GM11168 (cell line): ENCODE measurements around the gene PAXIP1.

Experiments
- in situ Hi-C: fragments of 300-500 bp; cut with MboI; formaldehyde crosslinking; loops from one replicate; pipeline ENCODE4 v1.12.0; 2022; ENCODE audit warnings: low sequenced_read_pairs; ENCODE audit not compliant: unreplicated experiment

Gene PAXIP1

GRCh38 chr7:154947604-154948003 is 55.3 kb downstream of the PAXIP1 start:
- in situ Hi-C loops, result loop anchor here (25.0 kb wide), 1 partner anchor 815 kb away; no protein-coding TSS in a partner anchor

GRCh38 chr7:154946166-154946565 is 56.8 kb downstream of the PAXIP1 start:
- in situ Hi-C loops, result loop anchor here (25.0 kb wide), 1 partner anchor 816 kb away; no protein-coding TSS in a partner anchor

GRCh38 chr7:154943906-154944305 is 59.0 kb downstream of the PAXIP1 start:
- in situ Hi-C loops, result loop anchor here (25.0 kb wide), 1 partner anchor 818 kb away; no protein-coding TSS in a partner anchor

GRCh38 chr7:154942691-154943090 is 60.2 kb downstream of the PAXIP1 start:
- in situ Hi-C loops, result loop anchor here (25.0 kb wide), 1 partner anchor 820 kb away; no protein-coding TSS in a partner anchor

GRCh38 chr7:154937837-154938236 is 65.1 kb downstream of the PAXIP1 start:
- in situ Hi-C loops, result loop anchor here (25.0 kb wide), 1 partner anchor 824 kb away; no protein-coding TSS in a partner anchor

GRCh38 chr7:154934353-154934952 is 68.5 kb downstream of the PAXIP1 start:
- in situ Hi-C loops, result loop anchor here (25.0 kb wide), 1 partner anchor 828 kb away; no protein-coding TSS in a partner anchor

GRCh38 chr7:154931906-154932305 is 71.0 kb downstream of the PAXIP1 start:
- in situ Hi-C loops, result loop anchor here (25.0 kb wide), 1 partner anchor 830 kb away; no protein-coding TSS in a partner anchor

- in situ Hi-C loops, result loop anchor here (25.0 kb wide), 1 partner anchor 833 kb away; no protein-coding TSS in a partner anchor
Measured at GRCh38 chr7:154929006-154929726, 73.8 kb downstream of the PAXIP1 start.

GRCh38 chr7:154928136-154929005 is 74.6 kb downstream of the PAXIP1 start:
- in situ Hi-C loops, result loop anchor here (25.0 kb wide), 1 partner anchor 834 kb away; no protein-coding TSS in a partner anchor

- in situ Hi-C loops, result loop anchor here (25.0 kb wide), 1 partner anchor 835 kb away; no protein-coding TSS in a partner anchor
Measured at GRCh38 chr7:154927624-154928125, 75.2 kb downstream of the PAXIP1 start.

- in situ Hi-C loops, result loop anchor here (5.0 to 25.0 kb wide), 2 partner anchors 35 to 415 kb away; no protein-coding TSS in a partner anchor
Measured at GRCh38 chr7:154922472-154922871, 80.5 kb downstream of the PAXIP1 start.

- in situ Hi-C loops, result loop anchor here (5.0 to 25.0 kb wide), 2 partner anchors 38 to 418 kb away; no protein-coding TSS in a partner anchor
Measured at GRCh38 chr7:154919344-154920225, 83.3 kb downstream of the PAXIP1 start.

- in situ Hi-C loops, result loop anchor here (25.0 kb wide), 1 partner anchor 419 kb away; no protein-coding TSS in a partner anchor
Measured at GRCh38 chr7:154918741-154919140, 84.2 kb downstream of the PAXIP1 start.

- in situ Hi-C loops, result loop anchor here (25.0 kb wide), 1 partner anchor 419 kb away; no protein-coding TSS in a partner anchor
Measured at GRCh38 chr7:154918266-154918665, 84.7 kb downstream of the PAXIP1 start.

GRCh38 chr7:154917808-154918160 is 85.1 kb downstream of the PAXIP1 start:
- in situ Hi-C loops, result loop anchor here (25.0 kb wide), 1 partner anchor 420 kb away; no protein-coding TSS in a partner anchor

- in situ Hi-C loops, result loop anchor here (25.0 kb wide), 1 partner anchor 420 kb away; no protein-coding TSS in a partner anchor
Measured at GRCh38 chr7:154916856-154917807, 85.8 kb downstream of the PAXIP1 start.

GRCh38 chr7:154916381-154916780 is 86.5 kb downstream of the PAXIP1 start:
- in situ Hi-C loops, result loop anchor here (25.0 kb wide), 1 partner anchor 421 kb away; no protein-coding TSS in a partner anchor
